WTC11 (cell line): ENCODE results near the gene CD68.

Experiments
- ATF6 ChIP-seq: sonication (generic); formaldehyde crosslinking; IDR thresholded peaks from 2 replicates; pipeline ENCODE4 v1.8.1; 2023; ENCODE audit warnings: mild to moderate bottlenecking, missing genetic modification reagents
- NFATC4 ChIP-seq: fragments of 250-450 bp; sonication (Bioruptor Pico); IDR thresholded peaks from 2 replicates; pipeline ENCODE4 v1.9.0; 2021; ENCODE audit warnings: mild to moderate bottlenecking
- ZNF532 ChIP-seq: fragments of 250-450 bp; sonication (Bioruptor Pico); IDR thresholded peaks from 2 replicates; pipeline ENCODE4 v1.9.0; 2021; ENCODE audit warnings: mild to moderate bottlenecking, borderline replicate concordance
- TF ChIP-seq, protein P1 (sequence below): sonication (generic); formaldehyde crosslinking; conservative IDR thresholded peaks from 2 replicates; pipeline ENCODE4 v1.8.1; 2022; ENCODE audit warnings: mild to moderate bottlenecking, missing genetic modification reagents
- TF ChIP-seq, protein P2 (sequence below): fragments of 200-600 bp; IDR thresholded peaks from 2 replicates; pipeline ENCODE4 v1.8.0; 2022; ENCODE audit warnings: antibody characterized with exemption

DNA sequence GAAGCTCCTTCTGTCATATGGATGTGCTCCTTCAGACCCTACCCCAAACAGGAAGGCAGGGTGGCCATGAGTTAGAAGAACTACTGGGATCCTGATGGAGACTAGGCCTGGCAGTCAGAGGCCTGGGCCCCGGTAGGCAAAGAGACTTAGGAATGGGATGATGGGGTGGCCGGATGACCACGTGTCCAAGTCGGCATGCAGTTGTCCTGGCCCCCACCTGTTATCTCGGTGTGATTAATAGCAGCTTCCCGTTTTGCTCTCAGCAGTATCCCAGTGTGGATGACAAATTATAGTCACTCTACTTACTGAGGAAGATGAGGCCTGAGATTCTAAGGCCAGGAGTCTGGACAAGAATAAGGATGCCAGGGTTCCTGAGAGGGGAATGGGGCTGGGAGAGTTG, 29.1 kb upstream of the CD68 start:
- TF ChIP-seq ATF6 (CRISPR knock-in tag) (no peak), NFATC4 (CRISPR knock-in tag) (no peak), ZNF532 (no peak)
- TF ChIP-seq, protein P1, sequence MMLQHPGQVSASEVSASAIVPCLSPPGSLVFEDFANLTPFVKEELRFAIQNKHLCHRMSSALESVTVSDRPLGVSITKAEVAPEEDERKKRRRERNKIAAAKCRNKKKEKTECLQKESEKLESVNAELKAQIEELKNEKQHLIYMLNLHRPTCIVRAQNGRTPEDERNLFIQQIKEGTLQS (CRISPR knock-in tag): no peak
- TF ChIP-seq, protein P2, sequence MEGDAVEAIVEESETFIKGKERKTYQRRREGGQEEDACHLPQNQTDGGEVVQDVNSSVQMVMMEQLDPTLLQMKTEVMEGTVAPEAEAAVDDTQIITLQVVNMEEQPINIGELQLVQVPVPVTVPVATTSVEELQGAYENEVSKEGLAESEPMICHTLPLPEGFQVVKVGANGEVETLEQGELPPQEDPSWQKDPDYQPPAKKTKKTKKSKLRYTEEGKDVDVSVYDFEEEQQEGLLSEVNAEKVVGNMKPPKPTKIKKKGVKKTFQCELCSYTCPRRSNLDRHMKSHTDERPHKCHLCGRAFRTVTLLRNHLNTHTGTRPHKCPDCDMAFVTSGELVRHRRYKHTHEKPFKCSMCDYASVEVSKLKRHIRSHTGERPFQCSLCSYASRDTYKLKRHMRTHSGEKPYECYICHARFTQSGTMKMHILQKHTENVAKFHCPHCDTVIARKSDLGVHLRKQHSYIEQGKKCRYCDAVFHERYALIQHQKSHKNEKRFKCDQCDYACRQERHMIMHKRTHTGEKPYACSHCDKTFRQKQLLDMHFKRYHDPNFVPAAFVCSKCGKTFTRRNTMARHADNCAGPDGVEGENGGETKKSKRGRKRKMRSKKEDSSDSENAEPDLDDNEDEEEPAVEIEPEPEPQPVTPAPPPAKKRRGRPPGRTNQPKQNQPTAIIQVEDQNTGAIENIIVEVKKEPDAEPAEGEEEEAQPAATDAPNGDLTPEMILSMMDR: no peak
